ENCODE measurements around the gene FDX1. TPM values are rescaled to one million over a fixed set of nuclear protein-coding genes. Genes with fewer than 3 reads are reported as not detected.

The FDX1 gene
- total and polyA plus RNA-seq, 2 of the 13 experiments (the other 11 are each of a cell fraction or from before 2014, with no cell fraction given), result 4.5 to 13.1 TPM

- in situ Hi-C loops (cut with HindIII; ENCODE audit: extremely low pct_ligation_motif_present, low pct_unique_long_range_greater_than_20kb) (loop anchor here (5.0 kb wide), 1 partner anchor 233 kb away; no protein-coding TSS in a partner anchor), intact Hi-C loops (cut with micrococcal nuclease; ENCODE audit: unreplicated experiment) (loop anchor here (5.0 to 10.0 kb wide), 3 partner anchors 138 to 488 kb away; partner anchors contain the start of genes RDX and ZC3H12C)
- H4K20me1 ChIP-seq (ENCODE audit: insufficient read depth, low read length), result peaks cover 6% of the 10 kb centered on the region; the same call in 1 of the 2 replicates
- no TSS peak for BruUV-seq (replicated peaks)
- H3K4me3 ChIP-seq (replicated peaks in 1 of 3; ENCODE audit: insufficient read depth in 1 of 3, low read depth in 2 of 3, low read length in 3 of 3), result no peak overlapping the region
- H3K27ac ChIP-seq (ENCODE audit: extremely low read length, insufficient read depth, low read length), result no peak overlapping the region
- H3K9ac ChIP-seq (ENCODE audit: insufficient read depth, low read depth, low read length), result no peak overlapping the region
- ChIA-PET POLR2A (no interaction called here), CTCF (ENCODE audit: low intra/inter-chr PET ratio, low total read pairs) (interaction anchor here (0.7 kb wide), 1 partner anchor 234 kb away, joined by 3 read pairs; no protein-coding TSS in a partner anchor)
- 94% methylated on average over 8 of the region's 8 CpGs for WGBS (ENCODE audit: low lambda C conversion rate)
- no peaks in the 10 kb centered on the region for H3K27me3 ChIP-seq (ENCODE audit: control insufficient read depth in 1 of 2, insufficient read depth in 2 of 2, low read length in 2 of 2)
- H3K4me1 ChIP-seq (ENCODE audit: insufficient read depth, low read length), result peaks cover 26% of the 10 kb centered on the region
- H3K36me3 ChIP-seq (replicated peaks in 1 of 2; ENCODE audit: control insufficient read depth in 1 of 2, insufficient read depth in 2 of 2, low read length in 2 of 2), result peaks cover 1 to 5% of the 10 kb centered on the region in 2 experiments; a peak in 2 of 5 replicates
- ATAC-seq (no peak), FAIRE-seq (no peak), DNase-seq (ENCODE audit: low spot score) (peak; percentile 15)
- H2AFZ ChIP-seq (ENCODE audit: low read length), result no peak overlapping the region
- no peaks in the 10 kb centered on the region for H3K9me3 ChIP-seq (ENCODE audit: low read length)
- peaks cover 50% of the 10 kb centered on the region for H3K79me2 ChIP-seq (ENCODE audit: insufficient read depth, low read length)
- no peak overlapping the region for H3K4me2 ChIP-seq (ENCODE audit: low read depth, low read length)
- TF ChIP-seq NONO (IDR thresholded peaks at IDR 0.05), result no peak
- no peak for TF ChIP-seq NONO (CRISPR knock-in tag; conservative IDR thresholded peaks at IDR 0.05)
- no peak for TF ChIP-seq PHF5A (CRISPR knock-in tag; IDR thresholded peaks at IDR 0.05; ENCODE audit: low read depth, unreplicated experiment)
- TF ChIP-seq, protein P1, sequence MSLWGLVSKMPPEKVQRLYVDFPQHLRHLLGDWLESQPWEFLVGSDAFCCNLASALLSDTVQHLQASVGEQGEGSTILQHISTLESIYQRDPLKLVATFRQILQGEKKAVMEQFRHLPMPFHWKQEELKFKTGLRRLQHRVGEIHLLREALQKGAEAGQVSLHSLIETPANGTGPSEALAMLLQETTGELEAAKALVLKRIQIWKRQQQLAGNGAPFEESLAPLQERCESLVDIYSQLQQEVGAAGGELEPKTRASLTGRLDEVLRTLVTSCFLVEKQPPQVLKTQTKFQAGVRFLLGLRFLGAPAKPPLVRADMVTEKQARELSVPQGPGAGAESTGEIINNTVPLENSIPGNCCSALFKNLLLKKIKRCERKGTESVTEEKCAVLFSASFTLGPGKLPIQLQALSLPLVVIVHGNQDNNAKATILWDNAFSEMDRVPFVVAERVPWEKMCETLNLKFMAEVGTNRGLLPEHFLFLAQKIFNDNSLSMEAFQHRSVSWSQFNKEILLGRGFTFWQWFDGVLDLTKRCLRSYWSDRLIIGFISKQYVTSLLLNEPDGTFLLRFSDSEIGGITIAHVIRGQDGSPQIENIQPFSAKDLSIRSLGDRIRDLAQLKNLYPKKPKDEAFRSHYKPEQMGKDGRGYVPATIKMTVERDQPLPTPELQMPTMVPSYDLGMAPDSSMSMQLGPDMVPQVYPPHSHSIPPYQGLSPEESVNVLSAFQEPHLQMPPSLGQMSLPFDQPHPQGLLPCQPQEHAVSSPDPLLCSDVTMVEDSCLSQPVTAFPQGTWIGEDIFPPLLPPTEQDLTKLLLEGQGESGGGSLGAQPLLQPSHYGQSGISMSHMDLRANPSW (CRISPR knock-in tag; IDR thresholded peaks at IDR 0.05; ENCODE audit: borderline replicate concordance), result no peak
- TF ChIP-seq ZNF496 (CRISPR knock-in tag; IDR thresholded peaks at IDR 0.05; ENCODE audit: insufficient replicate concordance), result no peak
- TF ChIP-seq ZNF350 (CRISPR knock-in tag; IDR thresholded peaks at IDR 0.05; ENCODE audit: borderline replicate concordance, low read depth), result no peak
- no peak for TF ChIP-seq IKZF1 (IDR thresholded peaks at IDR 0.05)
- no peak for TF ChIP-seq EEA1 (CRISPR knock-in tag; IDR thresholded peaks at IDR 0.05; ENCODE audit: borderline replicate concordance)
- TF ChIP-seq SMC3 (IDR thresholded peaks at IDR 0.05; ENCODE audit: low read length), result peak; percentile 11; the same call in 1 of the 2 replicates
- no peak for TF ChIP-seq MZF1 (CRISPR knock-in tag; IDR thresholded peaks at IDR 0.05; ENCODE audit: borderline replicate concordance)
- TF ChIP-seq LCORL (IDR thresholded peaks at IDR 0.05), result no peak
- no peak for TF ChIP-seq LCORL (CRISPR knock-in tag; IDR thresholded peaks at IDR 0.05)
- TF ChIP-seq, protein P2, sequence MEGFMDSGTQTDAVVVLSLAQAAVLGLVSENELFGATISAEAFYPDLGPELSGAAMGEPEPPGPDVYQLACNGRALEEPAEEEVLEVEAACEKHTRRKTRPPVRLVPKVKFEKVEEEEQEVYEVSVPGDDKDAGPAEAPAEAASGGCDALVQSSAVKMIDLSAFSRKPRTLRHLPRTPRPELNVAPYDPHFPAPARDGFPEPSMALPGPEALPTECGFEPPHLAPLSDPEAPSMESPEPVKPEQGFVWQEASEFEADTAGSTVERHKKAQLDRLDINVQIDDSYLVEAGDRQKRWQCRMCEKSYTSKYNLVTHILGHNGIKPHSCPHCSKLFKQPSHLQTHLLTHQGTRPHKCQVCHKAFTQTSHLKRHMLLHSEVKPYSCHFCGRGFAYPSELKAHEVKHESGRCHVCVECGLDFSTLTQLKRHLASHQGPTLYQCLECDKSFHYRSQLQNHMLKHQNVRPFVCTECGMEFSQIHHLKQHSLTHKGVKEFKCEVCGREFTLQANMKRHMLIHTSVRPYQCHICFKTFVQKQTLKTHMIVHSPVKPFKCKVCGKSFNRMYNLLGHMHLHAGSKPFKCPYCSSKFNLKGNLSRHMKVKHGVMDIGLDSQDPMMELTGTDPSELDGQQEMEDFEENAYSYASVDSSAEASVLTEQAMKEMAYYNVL (CRISPR knock-in tag; IDR thresholded peaks at IDR 0.05; ENCODE audit: borderline replicate concordance), result no peak
- TF ChIP-seq RORA (CRISPR knock-in tag; IDR thresholded peaks at IDR 0.05), result no peak
- no peak for TF ChIP-seq MTA1 (CRISPR knock-in tag; IDR thresholded peaks at IDR 0.05; ENCODE audit: borderline replicate concordance)
- TF ChIP-seq TCF7L2 (IDR thresholded peaks at IDR 0.05; ENCODE audit: low read depth, low read length), result no peak
- no peak for TF ChIP-seq EP300 (IDR thresholded peaks at IDR 0.05; ENCODE audit: low read depth in 2 of 2, low read length in 2 of 2)
- TF ChIP-seq EP300 (CRISPR knock-in tag; IDR thresholded peaks at IDR 0.05; ENCODE audit: borderline replicate concordance), result no peak
- TF ChIP-seq, protein P3, sequence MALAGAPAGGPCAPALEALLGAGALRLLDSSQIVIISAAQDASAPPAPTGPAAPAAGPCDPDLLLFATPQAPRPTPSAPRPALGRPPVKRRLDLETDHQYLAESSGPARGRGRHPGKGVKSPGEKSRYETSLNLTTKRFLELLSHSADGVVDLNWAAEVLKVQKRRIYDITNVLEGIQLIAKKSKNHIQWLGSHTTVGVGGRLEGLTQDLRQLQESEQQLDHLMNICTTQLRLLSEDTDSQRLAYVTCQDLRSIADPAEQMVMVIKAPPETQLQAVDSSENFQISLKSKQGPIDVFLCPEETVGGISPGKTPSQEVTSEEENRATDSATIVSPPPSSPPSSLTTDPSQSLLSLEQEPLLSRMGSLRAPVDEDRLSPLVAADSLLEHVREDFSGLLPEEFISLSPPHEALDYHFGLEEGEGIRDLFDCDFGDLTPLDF (CRISPR knock-in tag; IDR thresholded peaks at IDR 0.05), result no peak
Measured at GRCh38 chr11:110434952-110435779, 5.4 kb downstream of the FDX1 start.

Measured in HepG2 (cell line).